ENCODE results near the gene DDX19B. TPM values are rescaled to one million over a fixed set of nuclear protein-coding genes. Genes with fewer than 3 reads are reported as not detected.

DDX19B gene
- total RNA-seq, 1 donor from 2014 or later = 37.1 TPM

- H3K9me3 Mint-ChIP-seq (ENCODE audit: unreplicated experiment) = no peaks in the 10 kb centered on the region
- TF ChIP-seq CTCF (IDR thresholded peaks at IDR 0.05; ENCODE audit: unreplicated experiment) = no peak
- peaks cover 16% of the 10 kb centered on the region for H3K4me1 Mint-ChIP-seq (ENCODE audit: unreplicated experiment)
- peaks cover 6% of the 10 kb centered on the region for H3K27me3 Mint-ChIP-seq (ENCODE audit: unreplicated experiment)
- peak overlapping the region; percentile 8 for H3K27ac Mint-ChIP-seq (ENCODE audit: unreplicated experiment)
- H3K36me3 Mint-ChIP-seq (ENCODE audit: low read depth, unreplicated experiment) = peaks cover 29% of the 10 kb centered on the region
- no peak overlapping the region for H3K4me3 Mint-ChIP-seq (ENCODE audit: unreplicated experiment)
- no peak for DNase-seq (ENCODE audit: low spot score)
These were observed 84.5 kb downstream of the DDX19B start for GRCh38 chr16:70383421-70383960.

Other genes starting within 250 kb of the DDX19B start
- gene PDPR, start 184.9 kb upstream of the DDX19B start, total RNA-seq (ENCODE audit: unreplicated experiment) = 43.4 TPM
- 1.0 TPM for gene CLEC18C, start 125.4 kb upstream of the DDX19B start, total RNA-seq (ENCODE audit: unreplicated experiment)
- 25.1 TPM for gene EXOSC6, start 47.2 kb upstream of the DDX19B start, total RNA-seq (ENCODE audit: unreplicated experiment)
- gene AARS1, start 9.7 kb upstream of the DDX19B start, total RNA-seq (ENCODE audit: unreplicated experiment) = 60.4 TPM
- 35.3 TPM for gene DDX19A, start 47.7 kb downstream of the DDX19B start, total RNA-seq (ENCODE audit: unreplicated experiment)
- 87.0 TPM for gene ST3GAL2, start 139.9 kb downstream of the DDX19B start, total RNA-seq (ENCODE audit: unreplicated experiment)
- 14.7 TPM for gene FCSK, start 155.4 kb downstream of the DDX19B start, total RNA-seq (ENCODE audit: unreplicated experiment)
- gene COG4, start 224.4 kb downstream of the DDX19B start, total RNA-seq (ENCODE audit: unreplicated experiment) = 64.1 TPM
- gene SF3B3, start 224.6 kb downstream of the DDX19B start, total RNA-seq (ENCODE audit: unreplicated experiment) = 228 TPM

Data from endothelial cell (in vitro differentiated cells).